Mesenchymal stem cell (in vitro differentiated cells and primary cell): ENCODE results near the gene NTPCR.

Experiments
- DNase-seq: peaks from one replicate; pipeline ENCODE4 v3.0.0-alpha.2; 2013
- H2AFZ ChIP-seq: one replicate; pipeline ENCODE4 v1.6.1; 2013; ENCODE audit warnings: low read depth, mild to moderate bottlenecking, control low read depth, inconsistent platforms, low read length, moderate library complexity
- H2AK5ac ChIP-seq: 2 replicates; pipeline ENCODE4 v1.6.1; 2013; ENCODE audit warnings: low read length, moderate library complexity, mild to moderate bottlenecking, inconsistent platforms; ENCODE audit not compliant: severe bottlenecking
- H2BK120ac ChIP-seq: one replicate; pipeline ENCODE4 v1.6.1; 2013; ENCODE audit warnings: low read depth, mild to moderate bottlenecking, inconsistent platforms, low read length, moderate library complexity
- H2BK12ac ChIP-seq, 2 experiments: one replicate each; pipeline ENCODE4 v1.6.1; 2013; ENCODE audit warnings: inconsistent platforms in 2 of 2, low read length in 2 of 2, mild to moderate bottlenecking in 2 of 2, moderate library complexity in 2 of 2, control low read depth in 1 of 2
- H2BK15ac ChIP-seq: one replicate; pipeline ENCODE4 v1.6.1; 2013; ENCODE audit warnings: mild to moderate bottlenecking, low read depth, inconsistent platforms; ENCODE audit not compliant: poor library complexity, severe bottlenecking
- H2BK5ac ChIP-seq: 2 replicates; pipeline ENCODE4 v1.6.1; 2013; ENCODE audit warnings: low read depth, mild to moderate bottlenecking, low read length, control low read depth, inconsistent platforms; ENCODE audit not compliant: poor library complexity, severe bottlenecking
- H3K14ac ChIP-seq, 2 experiments: one replicate each; pipeline ENCODE4 v1.6.1; 2013; ENCODE audit warnings: inconsistent platforms in 2 of 2, low read length in 2 of 2, control low read depth in 1 of 2, mild to moderate bottlenecking in 1 of 2, moderate library complexity in 1 of 2
- H3K18ac ChIP-seq, 2 experiments: one replicate each; pipeline ENCODE4 v1.6.1; 2013; ENCODE audit warnings: inconsistent platforms in 2 of 2, low read length in 2 of 2, control low read depth in 1 of 2, low read depth in 1 of 2, mild to moderate bottlenecking in 1 of 2
- H3K23ac ChIP-seq, 2 experiments: one replicate each; pipeline ENCODE4 v1.6.1; 2013; ENCODE audit warnings: inconsistent platforms in 2 of 2, low read length in 2 of 2, mild to moderate bottlenecking in 2 of 2, moderate library complexity in 2 of 2, control low read depth in 1 of 2
- H3K27ac ChIP-seq: 2 replicates; pipeline ENCODE4 v1.5.1; 2013; ENCODE audit warnings: mild to moderate bottlenecking, moderate library complexity, low read length, control low read depth, inconsistent platforms; ENCODE audit not compliant: poor library complexity, severe bottlenecking
- H3K27me3 ChIP-seq, 2 experiments: 2 replicates each; pipeline versions ENCODE4 v1.6.1 to v1.7.0; 2013; ENCODE audit warnings: low read length in 2 of 2, mild to moderate bottlenecking in 2 of 2, moderate library complexity in 2 of 2, control low read depth in 1 of 2, inconsistent platforms in 1 of 2; ENCODE audit not compliant: control insufficient read depth in 1 of 2, insufficient read depth in 1 of 2
- H3K36me3 ChIP-seq, 2 experiments: 2 replicates each; pipeline versions ENCODE4 v1.6.1 to v1.7.0; 2013; ENCODE audit warnings: low read length in 2 of 2, control low read depth in 1 of 2, inconsistent platforms in 1 of 2, low read depth in 1 of 2, mild to moderate bottlenecking in 1 of 2; ENCODE audit not compliant: insufficient read depth in 2 of 2, control insufficient read depth in 1 of 2
- H3K4ac ChIP-seq, 2 experiments: one replicate each; pipeline ENCODE4 v1.6.1; 2013; ENCODE audit warnings: inconsistent platforms in 2 of 2, low read length in 2 of 2, mild to moderate bottlenecking in 2 of 2, moderate library complexity in 2 of 2, control low read depth in 1 of 2, low read depth in 1 of 2
- H3K4me1 ChIP-seq: 2 replicates; pipeline ENCODE4 v1.6.1; 2013; ENCODE audit warnings: low read depth, low read length, control low read depth; ENCODE audit not compliant: control insufficient read depth, insufficient read depth
- H3K4me2 ChIP-seq: 2 replicates; pipeline ENCODE4 v1.6.1; 2013; ENCODE audit warnings: low read length, mild to moderate bottlenecking, inconsistent platforms; ENCODE audit not compliant: poor library complexity, severe bottlenecking
- H3K4me3 ChIP-seq, 2 experiments: 2 replicates each; pipeline versions ENCODE4 v1.5.1 to v1.7.0; 2013; ENCODE audit warnings: low read length in 2 of 2, mild to moderate bottlenecking in 2 of 2, control low read depth in 1 of 2, low read depth in 1 of 2; ENCODE audit not compliant: insufficient read depth in 1 of 2
- H3K79me1 ChIP-seq: replicated peaks from 2 replicates; pipeline ENCODE4 v1.6.1; 2013; ENCODE audit warnings: mild to moderate bottlenecking, control low read depth, low read length, inconsistent platforms; ENCODE audit not compliant: poor library complexity, severe bottlenecking
- H3K9ac ChIP-seq: 2 replicates; pipeline ENCODE4 v1.7.0; 2013; ENCODE audit warnings: mild to moderate bottlenecking, low read length, moderate library complexity
- H3K9me3 ChIP-seq: 2 replicates; pipeline ENCODE4 v1.7.0; 2013; ENCODE audit warnings: mild to moderate bottlenecking, low read length; ENCODE audit not compliant: control insufficient read depth
- H4K8ac ChIP-seq: one replicate; pipeline ENCODE4 v1.6.1; 2013; ENCODE audit warnings: inconsistent platforms, mild to moderate bottlenecking, low read length, moderate library complexity
- H4K91ac ChIP-seq: one replicate; pipeline ENCODE4 v1.6.1; 2013; ENCODE audit warnings: mild to moderate bottlenecking, low read length, inconsistent platforms
- WGBS: methylation state at CpG from one replicate; pipeline ENCODE4 v1.1.7; 2013; ENCODE audit warnings: mixed read lengths; 5-methylcytosine and 5-hydroxymethylcytosine counted together

The NTPCR gene

DNA sequence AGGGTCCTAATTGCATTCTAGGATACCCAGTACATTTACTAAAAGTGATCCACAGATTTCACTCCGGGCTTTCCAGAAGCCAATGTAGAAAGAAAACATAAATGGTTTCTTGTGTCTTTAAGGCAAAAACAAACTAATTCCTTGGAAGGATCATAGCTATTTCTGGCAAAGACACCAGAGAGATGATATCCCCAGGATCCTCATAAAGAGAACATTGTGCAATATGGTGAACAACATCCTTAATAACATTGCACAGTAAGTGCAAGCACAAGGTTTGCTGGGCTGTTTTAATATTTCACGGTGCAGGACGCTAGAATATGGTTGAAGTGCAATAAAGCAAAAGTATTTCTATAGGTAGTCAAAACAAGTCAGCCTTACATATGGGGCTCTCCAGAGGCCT, 83.0 kb downstream of the NTPCR start:
- no peak overlapping the region for H3K14ac ChIP-seq
- H3K18ac ChIP-seq, result no peak overlapping the region

More for the DNA sequence above, 83.0 kb downstream of the NTPCR start:
- Histone ChIP-seq H4K8ac (no peak overlapping the region), H3K27ac (no peak overlapping the region), H2AFZ (no peak overlapping the region), H3K4me1 (no peaks in the 10 kb centered on the region), H2BK15ac (no peak overlapping the region), H3K79me1 (no peaks in the 10 kb centered on the region), H2AK5ac (no peak overlapping the region), H3K23ac (no peak overlapping the region), H3K4me2 (no peak overlapping the region), H3K9ac (no peak overlapping the region), H3K36me3 (peaks cover 3 to 4% of the 10 kb centered on the region in 2 experiments), H3K4ac (no peak overlapping the region), H2BK5ac (no peak overlapping the region), H2BK12ac (no peak overlapping the region), H3K27me3 (no peaks in the 10 kb centered on the region), H3K9me3 (no peaks in the 10 kb centered on the region), H3K4me3 (no peak overlapping the region), H2BK120ac (no peak overlapping the region), H4K91ac (no peak overlapping the region)
- 85% methylated on average over 2 of the region's 3 CpGs for WGBS
- no peak for DNase-seq
